SK-N-SH treated with all-trans-retinoic acid at 6 μM for 48 hours (cell line): ENCODE results near the gene MYO15A.

Experiments
- ATAC-seq: fragments of 200-7000 bp; cut with Tn5 transposase; 3 replicates; pipeline ENCODE4 v1.9.1; 2020; ENCODE audit warnings: mild to moderate bottlenecking, moderate library complexity
- ARNTL ChIP-seq: fragments of 450-650 bp; formaldehyde crosslinking; IDR thresholded peaks from 2 replicates; pipeline ENCODE4 v1.5.0; 2020; ENCODE audit warnings: low read depth, mild to moderate bottlenecking, moderate library complexity, borderline replicate concordance
- BACH2 ChIP-seq: fragments of 250-450 bp; sonication (Bioruptor Pico); IDR thresholded peaks from 2 replicates; pipeline ENCODE4 v1.9.0; 2021; ENCODE audit warnings: mild to moderate bottlenecking, borderline replicate concordance
- CSDC2 ChIP-seq: fragments of 250-450 bp; sonication (Bioruptor Pico); IDR thresholded peaks from 2 replicates; pipeline ENCODE4 v1.5.0; 2020; ENCODE audit warnings: mild to moderate bottlenecking, moderate library complexity
- ESRRG ChIP-seq: fragments of 250-450 bp; sonication (Bioruptor Pico); IDR thresholded peaks from 2 replicates; pipeline ENCODE4 v1.6.1; 2021; ENCODE audit warnings: mild to moderate bottlenecking
- ISL1 ChIP-seq: fragments of 250-450 bp; sonication (Bioruptor Pico); IDR thresholded peaks from 2 replicates; pipeline ENCODE4 v2.1.2; 2022; ENCODE audit warnings: mild to moderate bottlenecking, moderate library complexity
- OSR1 ChIP-seq: fragments of 250-450 bp; sonication (Bioruptor Pico); IDR thresholded peaks from 2 replicates; pipeline ENCODE4 v1.8.0; 2022; ENCODE audit warnings: moderate library complexity, mild to moderate bottlenecking, inconsistent platforms
- PPARA ChIP-seq: fragments of 250-450 bp; sonication (Bioruptor Pico); IDR thresholded peaks from 2 replicates; pipeline ENCODE4 v1.5.0; 2020; ENCODE audit warnings: mild to moderate bottlenecking, borderline replicate concordance
- RARB ChIP-seq: fragments of 250-450 bp; sonication (Bioruptor Pico); IDR thresholded peaks from 2 replicates; pipeline ENCODE4 v1.8.0; 2021; ENCODE audit warnings: mild to moderate bottlenecking, moderate library complexity
- TCF4 ChIP-seq: fragments of 250-450 bp; sonication (Bioruptor Pico); IDR thresholded peaks from 2 replicates; pipeline ENCODE4 v1.8.0; 2021; ENCODE audit warnings: mild to moderate bottlenecking, moderate library complexity, borderline replicate concordance
- TOX ChIP-seq: fragments of 250-450 bp; sonication (Bioruptor Pico); IDR thresholded peaks from 2 replicates; pipeline ENCODE4 v1.8.0; 2021; ENCODE audit warnings: mild to moderate bottlenecking, moderate library complexity, borderline replicate concordance
- TSHZ2 ChIP-seq: fragments of 250-450 bp; sonication (Bioruptor Pico); IDR thresholded peaks from 2 replicates; pipeline ENCODE4 v1.5.0; 2020; ENCODE audit warnings: mild to moderate bottlenecking, moderate library complexity
- ZC3H10 ChIP-seq: fragments of 250-450 bp; sonication (Bioruptor Pico); IDR thresholded peaks from 2 replicates; pipeline ENCODE4 v1.5.1; 2021; ENCODE audit warnings: mild to moderate bottlenecking, moderate library complexity
- ZFP3 ChIP-seq: fragments of 250-450 bp; sonication (Bioruptor Pico); IDR thresholded peaks from 2 replicates; pipeline ENCODE4 v1.5.0; 2020; ENCODE audit warnings: mild to moderate bottlenecking, moderate library complexity
- ZFP30 ChIP-seq: fragments of 450-650 bp; formaldehyde crosslinking; IDR thresholded peaks from 2 replicates; pipeline ENCODE4 v1.5.0; 2022; ENCODE audit warnings: mild to moderate bottlenecking, moderate library complexity
- ZNF565 ChIP-seq: fragments of 450-650 bp; formaldehyde crosslinking; conservative IDR thresholded peaks from 2 replicates; pipeline ENCODE4 v1.5.0; 2020; ENCODE audit warnings: low read depth, mild to moderate bottlenecking, moderate library complexity
- ZNF70 ChIP-seq: fragments of 450-650 bp; formaldehyde crosslinking; IDR thresholded peaks from 2 replicates; pipeline ENCODE4 v1.5.0; 2020; ENCODE audit warnings: mild to moderate bottlenecking, moderate library complexity
- ZNF8 ChIP-seq: fragments of 450-650 bp; formaldehyde crosslinking; IDR thresholded peaks from 2 replicates; pipeline ENCODE4 v1.5.0; 2020; ENCODE audit warnings: mild to moderate bottlenecking, moderate library complexity
- TF ChIP-seq, protein P1 (sequence below): fragments of 250-450 bp; sonication (Bioruptor Pico); IDR thresholded peaks from 2 replicates; pipeline ENCODE4 v1.5.1; 2020; ENCODE audit warnings: low read depth, mild to moderate bottlenecking, moderate library complexity
- TF ChIP-seq, protein P2 (sequence below): fragments of 250-450 bp; sonication (Bioruptor Pico); IDR thresholded peaks from 2 replicates; pipeline ENCODE4 v1.8.0; 2021; ENCODE audit warnings: low read depth, mild to moderate bottlenecking, moderate library complexity, borderline replicate concordance
- TF ChIP-seq, protein P3 (sequence below): fragments of 250-450 bp; sonication (Bioruptor Pico); IDR thresholded peaks from 2 replicates; pipeline ENCODE4 v1.5.1; 2021; ENCODE audit warnings: mild to moderate bottlenecking, moderate library complexity
- TF ChIP-seq, protein P4 (sequence below): fragments of 250-450 bp; sonication (Bioruptor Pico); IDR thresholded peaks from 2 replicates; pipeline ENCODE4 v1.8.0; 2020; ENCODE audit warnings: mild to moderate bottlenecking, moderate library complexity, borderline replicate concordance

The MYO15A gene

GRCh38 chr17:18206962-18207361 is 98.4 kb downstream of the MYO15A start:
- no peak for TF ChIP-seq ZFP30
- no peak for TF ChIP-seq OSR1 (CRISPR knock-in tag)

DNA sequence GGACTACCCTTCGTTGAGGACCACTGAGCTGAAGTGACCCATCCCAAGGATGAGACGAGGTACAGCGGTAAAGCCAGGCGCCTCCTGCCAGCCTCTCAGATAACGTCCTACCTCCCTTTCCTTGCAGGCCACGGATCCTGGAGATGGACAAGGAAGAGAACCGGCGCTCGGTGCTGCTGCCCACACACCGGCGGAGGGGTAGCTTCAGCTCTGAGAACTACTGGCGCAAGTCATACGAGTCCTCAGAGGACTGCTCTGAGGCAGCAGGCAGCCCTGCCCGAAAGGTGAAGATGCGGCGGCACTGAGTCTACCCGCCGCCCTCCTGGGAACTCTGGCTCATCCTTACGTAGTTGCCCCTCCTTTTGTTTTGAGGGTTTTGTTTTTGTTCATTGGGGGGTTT is 99.5 kb downstream of the MYO15A start:
- TF ChIP-seq TSHZ2 (CRISPR knock-in tag) (no peak), ZC3H10 (no peak), ZNF565 (CRISPR knock-in tag) (no peak), ZFP30 (no peak), PPARA (CRISPR knock-in tag) (no peak), ZFP3 (CRISPR knock-in tag) (no peak), ISL1 (CRISPR knock-in tag) (no peak), CSDC2 (CRISPR knock-in tag) (no peak), ZNF8 (no peak), TCF4 (CRISPR knock-in tag) (no peak), RARB (no peak), ZNF70 (CRISPR knock-in tag) (no peak), OSR1 (CRISPR knock-in tag) (no peak)
- TF ChIP-seq, protein P1, sequence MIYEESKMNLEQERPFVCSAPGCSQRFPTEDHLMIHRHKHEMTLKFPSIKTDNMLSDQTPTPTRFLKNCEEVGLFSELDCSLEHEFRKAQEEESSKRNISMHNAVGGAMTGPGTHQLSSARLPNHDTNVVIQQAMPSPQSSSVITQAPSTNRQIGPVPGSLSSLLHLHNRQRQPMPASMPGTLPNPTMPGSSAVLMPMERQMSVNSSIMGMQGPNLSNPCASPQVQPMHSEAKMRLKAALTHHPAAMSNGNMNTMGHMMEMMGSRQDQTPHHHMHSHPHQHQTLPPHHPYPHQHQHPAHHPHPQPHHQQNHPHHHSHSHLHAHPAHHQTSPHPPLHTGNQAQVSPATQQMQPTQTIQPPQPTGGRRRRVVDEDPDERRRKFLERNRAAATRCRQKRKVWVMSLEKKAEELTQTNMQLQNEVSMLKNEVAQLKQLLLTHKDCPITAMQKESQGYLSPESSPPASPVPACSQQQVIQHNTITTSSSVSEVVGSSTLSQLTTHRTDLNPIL (CRISPR knock-in tag) = no peak
- TF ChIP-seq, protein P2, sequence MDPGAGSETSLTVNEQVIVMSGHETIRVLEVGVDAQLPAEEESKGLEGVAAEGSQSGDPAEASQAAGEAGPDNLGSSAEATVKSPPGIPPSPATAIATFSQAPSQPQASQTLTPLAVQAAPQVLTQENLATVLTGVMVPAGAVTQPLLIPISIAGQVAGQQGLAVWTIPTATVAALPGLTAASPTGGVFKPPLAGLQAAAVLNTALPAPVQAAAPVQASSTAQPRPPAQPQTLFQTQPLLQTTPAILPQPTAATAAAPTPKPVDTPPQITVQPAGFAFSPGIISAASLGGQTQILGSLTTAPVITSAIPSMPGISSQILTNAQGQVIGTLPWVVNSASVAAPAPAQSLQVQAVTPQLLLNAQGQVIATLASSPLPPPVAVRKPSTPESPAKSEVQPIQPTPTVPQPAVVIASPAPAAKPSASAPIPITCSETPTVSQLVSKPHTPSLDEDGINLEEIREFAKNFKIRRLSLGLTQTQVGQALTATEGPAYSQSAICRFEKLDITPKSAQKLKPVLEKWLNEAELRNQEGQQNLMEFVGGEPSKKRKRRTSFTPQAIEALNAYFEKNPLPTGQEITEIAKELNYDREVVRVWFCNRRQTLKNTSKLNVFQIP (CRISPR knock-in tag) = no peak
- TF ChIP-seq, protein P3, sequence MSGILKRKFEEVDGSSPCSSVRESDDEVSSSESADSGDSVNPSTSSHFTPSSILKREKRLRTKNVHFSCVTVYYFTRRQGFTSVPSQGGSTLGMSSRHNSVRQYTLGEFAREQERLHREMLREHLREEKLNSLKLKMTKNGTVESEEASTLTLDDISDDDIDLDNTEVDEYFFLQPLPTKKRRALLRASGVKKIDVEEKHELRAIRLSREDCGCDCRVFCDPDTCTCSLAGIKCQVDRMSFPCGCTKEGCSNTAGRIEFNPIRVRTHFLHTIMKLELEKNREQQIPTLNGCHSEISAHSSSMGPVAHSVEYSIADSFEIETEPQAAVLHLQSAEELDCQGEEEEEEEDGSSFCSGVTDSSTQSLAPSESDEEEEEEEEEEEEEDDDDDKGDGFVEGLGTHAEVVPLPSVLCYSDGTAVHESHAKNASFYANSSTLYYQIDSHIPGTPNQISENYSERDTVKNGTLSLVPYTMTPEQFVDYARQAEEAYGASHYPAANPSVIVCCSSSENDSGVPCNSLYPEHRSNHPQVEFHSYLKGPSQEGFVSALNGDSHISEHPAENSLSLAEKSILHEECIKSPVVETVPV = no peak
- no peak for ATAC-seq

More at GRCh38 chr17:18206962-18207361, 98.4 kb downstream of the MYO15A start:
- no peak for ATAC-seq

GRCh38 chr17:18213666-18214270 is 105.2 kb downstream of the MYO15A start:
- ATAC-seq = no peak
- no peak for TF ChIP-seq ESRRG
- TF ChIP-seq TSHZ2 (CRISPR knock-in tag) = no peak
- no peak for TF ChIP-seq ZNF8
- TF ChIP-seq, protein P4, sequence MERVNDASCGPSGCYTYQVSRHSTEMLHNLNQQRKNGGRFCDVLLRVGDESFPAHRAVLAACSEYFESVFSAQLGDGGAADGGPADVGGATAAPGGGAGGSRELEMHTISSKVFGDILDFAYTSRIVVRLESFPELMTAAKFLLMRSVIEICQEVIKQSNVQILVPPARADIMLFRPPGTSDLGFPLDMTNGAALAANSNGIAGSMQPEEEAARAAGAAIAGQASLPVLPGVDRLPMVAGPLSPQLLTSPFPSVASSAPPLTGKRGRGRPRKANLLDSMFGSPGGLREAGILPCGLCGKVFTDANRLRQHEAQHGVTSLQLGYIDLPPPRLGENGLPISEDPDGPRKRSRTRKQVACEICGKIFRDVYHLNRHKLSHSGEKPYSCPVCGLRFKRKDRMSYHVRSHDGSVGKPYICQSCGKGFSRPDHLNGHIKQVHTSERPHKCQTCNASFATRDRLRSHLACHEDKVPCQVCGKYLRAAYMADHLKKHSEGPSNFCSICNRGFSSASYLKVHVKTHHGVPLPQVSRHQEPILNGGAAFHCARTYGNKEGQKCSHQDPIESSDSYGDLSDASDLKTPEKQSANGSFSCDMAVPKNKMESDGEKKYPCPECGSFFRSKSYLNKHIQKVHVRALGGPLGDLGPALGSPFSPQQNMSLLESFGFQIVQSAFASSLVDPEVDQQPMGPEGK (CRISPR knock-in tag) = no peak
- no peak for TF ChIP-seq BACH2 (CRISPR knock-in tag)
- no peak for TF ChIP-seq ISL1 (CRISPR knock-in tag)
- TF ChIP-seq ZFP3 (CRISPR knock-in tag) = no peak
- no peak for TF ChIP-seq PPARA (CRISPR knock-in tag)
- TF ChIP-seq ZFP30 = no peak
- TF ChIP-seq OSR1 (CRISPR knock-in tag) = no peak
- TF ChIP-seq TCF4 (CRISPR knock-in tag) = no peak
- TF ChIP-seq ZC3H10 = no peak
- no peak for TF ChIP-seq ARNTL (CRISPR knock-in tag)
- TF ChIP-seq, protein P2 (CRISPR knock-in tag) = no peak
- TF ChIP-seq, protein P3 = no peak
- TF ChIP-seq RARB = no peak
- no peak for TF ChIP-seq ZNF565 (CRISPR knock-in tag)
- TF ChIP-seq TOX = no peak
